ENCODE data around the gene CFAP97D2.
A peak's percentile ranks its signal among the peaks of the same experiment; 100 is the strongest.

The CFAP97D2 gene

DNA sequence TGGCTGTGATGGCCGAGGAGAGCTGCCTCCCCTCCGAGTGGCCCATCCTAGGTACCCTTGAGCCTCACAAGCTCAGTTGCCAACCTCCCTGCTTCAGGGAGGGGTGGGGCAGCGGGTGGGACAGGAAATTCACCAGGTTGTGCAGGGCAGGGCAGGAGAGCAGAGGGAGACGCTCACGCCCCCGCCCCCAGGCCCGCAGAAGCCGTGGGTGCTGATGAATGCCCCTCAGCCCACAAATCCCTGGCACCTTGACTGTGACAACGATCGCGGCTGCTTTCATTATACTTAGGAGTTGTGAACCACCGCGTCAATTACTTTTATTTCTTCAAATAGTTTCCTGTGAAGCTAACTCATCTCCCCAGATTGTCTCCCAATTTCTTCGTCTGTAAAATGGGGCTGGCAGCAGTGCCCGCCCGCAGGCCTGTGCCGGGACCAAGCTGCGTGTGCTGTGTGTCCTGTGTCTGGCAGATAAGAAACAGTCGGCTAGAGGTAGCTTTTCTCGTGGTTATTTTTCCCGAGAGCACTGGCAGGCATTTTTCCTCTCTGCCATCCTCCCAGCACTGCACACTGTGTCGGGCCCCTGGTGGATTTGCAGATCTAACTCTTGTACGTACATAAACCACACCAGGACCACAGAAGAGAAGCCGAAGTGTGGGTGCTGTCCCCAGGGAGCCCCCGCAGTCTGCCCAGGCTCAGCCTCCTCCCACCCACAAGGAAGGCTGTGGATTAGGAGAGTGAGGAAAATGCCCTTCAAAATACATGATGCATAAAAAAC, 38.7 kb upstream of the CFAP97D2 start:
- peaks cover 15% of the 10 kb centered on the region for H3K4me1 Mint-ChIP-seq (ENCODE audit: low read depth)
- H3K27ac Mint-ChIP-seq: no peak overlapping the region
- H3K4me3 Mint-ChIP-seq: no peak overlapping the region
- peaks cover 2% of the 10 kb centered on the region for H3K36me3 Mint-ChIP-seq (ENCODE audit: low read depth)
- H3K27me3 Mint-ChIP-seq (ENCODE audit: low read depth): peaks cover 8% of the 10 kb centered on the region
- DNase-seq (ENCODE audit: low spot score): no peak
- H3K9me3 Mint-ChIP-seq: peaks cover 3% of the 10 kb centered on the region

DNA sequence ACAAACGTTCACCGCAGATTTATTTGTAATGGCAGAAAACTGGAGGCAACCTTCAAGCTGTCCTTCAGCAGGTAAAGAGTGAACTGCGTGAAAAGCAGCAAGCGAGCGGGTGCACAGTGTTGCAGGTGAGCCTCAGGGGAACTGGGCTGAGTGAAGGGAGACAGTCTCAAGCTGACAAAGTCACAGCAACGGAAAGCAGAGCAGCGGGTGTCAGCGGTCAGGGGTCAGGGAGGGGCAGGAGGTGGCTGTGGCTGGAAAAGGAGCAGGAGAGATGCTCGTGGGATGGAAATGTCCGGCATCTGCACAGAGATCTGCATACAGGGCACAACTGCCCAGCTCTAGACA, 38.2 kb upstream of the CFAP97D2 start:
- Mint-ChIP-seq H3K36me3 (ENCODE audit: low read depth) (peaks cover 2% of the 10 kb centered on the region), H3K9me3 (peaks cover 3% of the 10 kb centered on the region), H3K27ac (no peak overlapping the region), H3K4me3 (no peak overlapping the region), H3K4me1 (ENCODE audit: low read depth) (peaks cover 20% of the 10 kb centered on the region), H3K27me3 (ENCODE audit: low read depth) (peaks cover 9% of the 10 kb centered on the region)
- DNase-seq (ENCODE audit: low spot score): no peak

DNA sequence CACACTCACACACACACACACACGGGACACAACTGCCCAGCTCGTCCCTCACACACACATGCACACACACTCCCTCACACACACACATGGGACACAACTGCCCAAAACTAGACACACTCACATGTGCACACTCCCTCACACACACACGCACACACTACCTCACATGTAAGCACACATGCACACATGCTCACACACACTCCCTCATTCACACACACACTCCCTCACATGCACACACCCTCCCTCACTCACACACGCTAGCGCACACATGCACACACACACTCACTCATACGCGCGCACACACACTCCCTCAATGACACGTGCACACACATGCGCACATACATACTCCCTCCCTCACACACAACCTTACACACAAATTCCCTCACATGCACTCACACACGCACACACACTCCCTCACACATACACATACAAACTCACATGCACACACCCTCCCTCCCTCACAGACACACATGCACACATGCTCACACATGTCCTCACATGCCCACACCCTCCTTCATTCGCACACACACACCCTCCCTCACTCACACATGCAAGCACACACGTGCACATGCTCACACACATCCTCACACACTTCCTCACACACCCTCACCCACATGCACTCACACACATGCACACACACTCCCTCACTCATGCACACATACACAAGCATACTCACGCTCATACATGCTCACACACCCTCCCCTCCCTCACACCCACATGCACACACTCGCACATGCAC, 37.6 kb upstream of the CFAP97D2 start:
- peaks cover 26% of the 10 kb centered on the region for H3K4me1 Mint-ChIP-seq (ENCODE audit: low read depth)
- no peak overlapping the region for H3K27ac Mint-ChIP-seq
- peaks cover 2% of the 10 kb centered on the region for H3K36me3 Mint-ChIP-seq (ENCODE audit: low read depth)
- no peak overlapping the region for H3K4me3 Mint-ChIP-seq
- H3K27me3 Mint-ChIP-seq (ENCODE audit: low read depth): peaks cover 9% of the 10 kb centered on the region
- no peak for DNase-seq (ENCODE audit: low spot score)
- H3K9me3 Mint-ChIP-seq: peaks cover 3% of the 10 kb centered on the region

DNA sequence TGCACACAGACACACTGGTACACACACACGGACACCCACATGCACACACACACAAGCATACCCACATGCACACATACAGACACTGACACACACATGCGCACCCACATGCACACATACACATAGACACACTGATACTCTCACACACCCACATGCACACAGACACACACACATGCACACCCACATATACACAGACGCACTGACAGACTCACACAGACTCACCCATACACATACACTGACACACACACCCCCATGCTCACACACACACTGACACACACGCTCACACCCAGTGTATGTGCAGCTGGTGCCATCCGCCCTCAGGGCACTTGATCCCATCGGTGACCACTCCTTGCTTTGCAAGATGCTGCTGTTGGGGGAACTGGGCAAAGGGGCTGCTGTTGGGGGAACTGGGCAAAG, 36.9 kb upstream of the CFAP97D2 start:
- Mint-ChIP-seq H3K4me1 (ENCODE audit: low read depth) (peaks cover 33% of the 10 kb centered on the region), H3K27ac (no peak overlapping the region), H3K9me3 (peaks cover 3% of the 10 kb centered on the region), H3K27me3 (ENCODE audit: low read depth) (peaks cover 9% of the 10 kb centered on the region), H3K4me3 (no peak overlapping the region), H3K36me3 (ENCODE audit: low read depth) (peaks cover 2% of the 10 kb centered on the region)
- DNase-seq (ENCODE audit: low spot score): no peak

- peaks cover 33% of the 10 kb centered on the region for H3K4me1 Mint-ChIP-seq (ENCODE audit: low read depth)
- H3K27ac Mint-ChIP-seq: no peak overlapping the region
- peaks cover 1% of the 10 kb centered on the region for H3K9me3 Mint-ChIP-seq
- no peak overlapping the region for H3K4me3 Mint-ChIP-seq
- H3K36me3 Mint-ChIP-seq (ENCODE audit: low read depth): peaks cover 4% of the 10 kb centered on the region
- peak; percentile 54 for DNase-seq (ENCODE audit: low spot score)
- H3K27me3 Mint-ChIP-seq (ENCODE audit: low read depth): peaks cover 9% of the 10 kb centered on the region
Measured at GRCh38 chr13:114142640-114143490, 36.2 kb upstream of the CFAP97D2 start.

GRCh38 chr13:114143806-114144605, 35.1 kb upstream of the CFAP97D2 start:
- H3K27me3 Mint-ChIP-seq (ENCODE audit: low read depth): peaks cover 14% of the 10 kb centered on the region
- peak overlapping the region; percentile 46 for H3K27ac Mint-ChIP-seq
- peaks cover 42% of the 10 kb centered on the region for H3K4me1 Mint-ChIP-seq (ENCODE audit: low read depth)
- H3K36me3 Mint-ChIP-seq (ENCODE audit: low read depth): peaks cover 10% of the 10 kb centered on the region
- no peak overlapping the region for H3K4me3 Mint-ChIP-seq
- no peak for DNase-seq (ENCODE audit: low spot score)
- no peaks in the 10 kb centered on the region for H3K9me3 Mint-ChIP-seq

DNA sequence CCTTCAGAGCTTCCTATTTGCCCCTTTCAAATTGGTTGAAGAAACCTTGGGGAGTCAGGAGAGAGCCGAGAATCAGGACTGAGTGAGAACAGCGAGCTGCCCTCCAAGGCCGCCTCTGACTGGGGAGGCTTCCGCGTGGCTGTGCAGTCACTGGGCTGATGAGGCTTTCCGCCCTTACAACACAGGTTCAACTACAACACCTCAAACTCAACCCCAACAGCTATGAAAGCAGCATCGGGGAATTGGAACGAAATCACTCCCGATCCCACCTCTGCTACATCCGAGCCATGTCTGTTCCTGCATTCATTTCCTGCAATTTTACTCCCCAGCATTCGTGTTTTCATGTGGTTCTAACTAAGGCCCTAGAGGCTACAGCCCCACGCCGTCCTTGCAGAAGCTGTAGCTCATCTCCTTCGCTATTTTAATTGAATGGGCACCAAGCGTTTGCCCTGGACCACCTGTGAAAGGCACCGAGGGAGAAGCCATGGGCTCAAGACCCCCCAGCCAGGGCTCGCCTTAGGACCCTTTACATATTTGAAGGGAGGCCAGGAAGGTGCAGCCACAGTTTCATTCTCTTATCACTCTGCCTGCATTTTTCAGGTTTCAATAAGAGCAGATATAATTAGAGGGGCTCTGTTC, 34.3 kb upstream of the CFAP97D2 start:
- Mint-ChIP-seq H3K36me3 (ENCODE audit: low read depth) (peaks cover 10% of the 10 kb centered on the region), H3K4me1 (ENCODE audit: low read depth) (peaks cover 49% of the 10 kb centered on the region), H3K27me3 (ENCODE audit: low read depth) (peaks cover 14% of the 10 kb centered on the region), H3K4me3 (peak overlapping the region; percentile 47), H3K27ac (peak overlapping the region; percentile 75), H3K9me3 (no peaks in the 10 kb centered on the region)
- DNase-seq (ENCODE audit: low spot score): no peak

GRCh38 chr13:114145256-114145655, 33.8 kb upstream of the CFAP97D2 start:
- Mint-ChIP-seq H3K27me3 (ENCODE audit: low read depth) (peaks cover 17% of the 10 kb centered on the region), H3K27ac (peak overlapping the region; percentile 75), H3K36me3 (ENCODE audit: low read depth) (peaks cover 10% of the 10 kb centered on the region), H3K9me3 (no peaks in the 10 kb centered on the region), H3K4me3 (peak overlapping the region; percentile 47), H3K4me1 (ENCODE audit: low read depth) (peaks cover 54% of the 10 kb centered on the region)
- DNase-seq (ENCODE audit: low spot score): no peak

DNA sequence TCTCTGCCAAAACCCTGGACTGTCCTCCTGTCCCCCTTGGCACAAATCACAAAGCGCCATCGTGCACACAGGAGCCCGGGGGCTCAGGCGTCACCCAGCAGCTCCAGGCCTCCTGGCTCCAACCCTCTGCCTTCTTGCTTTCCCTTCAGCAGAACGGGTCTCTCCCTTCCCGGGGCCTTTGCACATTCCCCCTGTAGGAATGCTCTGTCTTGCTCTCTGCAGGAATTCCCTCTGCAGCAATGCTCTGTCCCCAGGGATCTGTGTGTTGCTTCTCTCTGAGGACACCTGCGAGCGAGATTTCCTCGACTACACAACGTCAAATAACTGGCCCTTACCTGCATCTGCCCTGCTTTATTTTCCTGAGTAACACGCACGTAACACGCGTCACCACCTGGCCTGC, 33.3 kb upstream of the CFAP97D2 start:
- peak overlapping the region; percentile 30 for H3K4me3 Mint-ChIP-seq
- H3K27me3 Mint-ChIP-seq (ENCODE audit: low read depth): peaks cover 15% of the 10 kb centered on the region
- peaks cover 10% of the 10 kb centered on the region for H3K36me3 Mint-ChIP-seq (ENCODE audit: low read depth)
- H3K27ac Mint-ChIP-seq: peak overlapping the region; percentile 19
- no peak for DNase-seq (ENCODE audit: low spot score)
- H3K9me3 Mint-ChIP-seq: no peaks in the 10 kb centered on the region
- peaks cover 57% of the 10 kb centered on the region for H3K4me1 Mint-ChIP-seq (ENCODE audit: low read depth)

GRCh38 chr13:114146173-114146572, 32.9 kb upstream of the CFAP97D2 start:
- peaks cover 11% of the 10 kb centered on the region for H3K36me3 Mint-ChIP-seq (ENCODE audit: low read depth)
- peaks cover 61% of the 10 kb centered on the region for H3K4me1 Mint-ChIP-seq (ENCODE audit: low read depth)
- no peak for DNase-seq (ENCODE audit: low spot score)
- H3K9me3 Mint-ChIP-seq: no peaks in the 10 kb centered on the region
- H3K27me3 Mint-ChIP-seq (ENCODE audit: low read depth): peaks cover 16% of the 10 kb centered on the region
- H3K4me3 Mint-ChIP-seq: peak overlapping the region; percentile 30
- peak overlapping the region; percentile 62 for H3K27ac Mint-ChIP-seq

- no peaks in the 10 kb centered on the region for H3K9me3 Mint-ChIP-seq
- DNase-seq (ENCODE audit: low spot score): no peak
- peak overlapping the region; percentile 30 for H3K4me3 Mint-ChIP-seq
- peak overlapping the region; percentile 62 for H3K27ac Mint-ChIP-seq
- peaks cover 65% of the 10 kb centered on the region for H3K4me1 Mint-ChIP-seq (ENCODE audit: low read depth)
- peaks cover 12% of the 10 kb centered on the region for H3K36me3 Mint-ChIP-seq (ENCODE audit: low read depth)
- peaks cover 18% of the 10 kb centered on the region for H3K27me3 Mint-ChIP-seq (ENCODE audit: low read depth)
Measured at GRCh38 chr13:114146629-114147028, 32.4 kb upstream of the CFAP97D2 start.

DNA sequence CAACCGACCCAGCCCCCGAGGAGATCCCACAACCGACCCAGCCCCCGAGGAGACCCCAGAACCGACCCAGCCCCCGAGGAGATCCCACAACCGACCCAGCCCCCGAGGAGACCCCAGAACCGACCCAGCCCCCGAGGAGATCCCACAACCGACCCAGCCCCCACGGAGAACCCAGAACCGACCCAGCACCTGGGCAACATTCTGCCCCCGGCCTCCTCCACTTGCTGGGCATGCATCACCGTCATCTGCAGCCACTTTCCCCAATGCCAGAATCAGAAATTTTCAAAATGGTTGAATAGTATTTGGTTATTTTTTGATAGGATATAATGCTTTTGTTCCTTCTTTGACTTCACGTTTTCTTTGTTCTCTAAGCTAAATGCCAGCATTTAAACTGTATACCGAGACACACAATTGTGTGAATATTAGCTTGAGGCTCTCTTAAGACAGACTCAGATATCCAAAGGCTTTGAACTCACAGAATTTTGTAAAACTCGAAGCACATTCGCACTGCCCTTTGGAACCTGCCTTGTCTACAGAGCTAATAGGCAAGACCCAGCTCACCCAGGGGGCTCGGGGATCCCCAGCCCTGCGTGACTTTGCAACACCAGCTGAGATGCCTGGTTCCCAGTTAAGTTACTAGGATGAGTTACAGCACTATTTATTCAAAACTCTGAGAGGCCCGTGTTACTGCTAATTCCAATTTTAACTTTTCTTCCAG, 31.1 kb upstream of the CFAP97D2 start:
- Mint-ChIP-seq H3K9me3 (no peaks in the 10 kb centered on the region), H3K4me1 (ENCODE audit: low read depth) (peaks cover 73% of the 10 kb centered on the region), H3K27me3 (ENCODE audit: low read depth) (peaks cover 18% of the 10 kb centered on the region)

More for the DNA sequence above, 31.1 kb upstream of the CFAP97D2 start:
- H3K36me3 Mint-ChIP-seq (ENCODE audit: low read depth): peaks cover 12% of the 10 kb centered on the region
- DNase-seq (ENCODE audit: low spot score): no peak
- peak overlapping the region; percentile 96 for H3K27ac Mint-ChIP-seq
- H3K4me3 Mint-ChIP-seq: peak overlapping the region; percentile 84

Measured in T-helper 2 cell treated with Interferon-gamma antibody and Interleukin-4, amounts not matched to agents 5 μg/mL and 100 μg/mL, for 36 hours (primary cell).